GM19025 (cell line): Measurements from ENCODE around the gene VPS16.

ENCODE experiments used
- ATAC-seq: cut with Tn5 transposase; IDR thresholded peaks from one replicate; pipeline ENCODE4 v1.9.1; 2021; ENCODE audit warnings: mild to moderate bottlenecking, low read depth, moderate library complexity; ENCODE audit not compliant: unreplicated experiment

The VPS16 gene

GRCh38 chr20:2867081-2867864 is 26.7 kb downstream of the VPS16 start:
- no peak for ATAC-seq

- ATAC-seq: no peak
Observed at GRCh38 chr20:2869381-2869780, 28.8 kb downstream of the VPS16 start.

DNA sequence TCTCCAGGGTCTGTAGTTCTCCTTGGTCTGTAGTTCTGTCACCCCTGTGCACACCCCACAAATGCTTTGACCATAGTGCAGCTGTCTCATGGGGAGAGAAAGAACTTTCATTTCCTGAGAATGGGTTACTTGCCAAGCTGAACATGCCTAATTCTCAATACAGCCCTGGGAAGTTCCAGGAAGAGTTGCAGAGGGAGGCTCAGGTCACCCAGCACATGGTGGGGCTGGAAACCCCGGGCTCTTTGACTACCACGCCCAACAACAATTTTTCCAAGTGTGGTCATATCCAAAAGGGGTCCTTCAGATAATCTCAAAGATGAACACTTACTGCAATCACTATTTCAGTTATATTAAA is 30.5 kb downstream of the VPS16 start:
- no peak for ATAC-seq

DNA sequence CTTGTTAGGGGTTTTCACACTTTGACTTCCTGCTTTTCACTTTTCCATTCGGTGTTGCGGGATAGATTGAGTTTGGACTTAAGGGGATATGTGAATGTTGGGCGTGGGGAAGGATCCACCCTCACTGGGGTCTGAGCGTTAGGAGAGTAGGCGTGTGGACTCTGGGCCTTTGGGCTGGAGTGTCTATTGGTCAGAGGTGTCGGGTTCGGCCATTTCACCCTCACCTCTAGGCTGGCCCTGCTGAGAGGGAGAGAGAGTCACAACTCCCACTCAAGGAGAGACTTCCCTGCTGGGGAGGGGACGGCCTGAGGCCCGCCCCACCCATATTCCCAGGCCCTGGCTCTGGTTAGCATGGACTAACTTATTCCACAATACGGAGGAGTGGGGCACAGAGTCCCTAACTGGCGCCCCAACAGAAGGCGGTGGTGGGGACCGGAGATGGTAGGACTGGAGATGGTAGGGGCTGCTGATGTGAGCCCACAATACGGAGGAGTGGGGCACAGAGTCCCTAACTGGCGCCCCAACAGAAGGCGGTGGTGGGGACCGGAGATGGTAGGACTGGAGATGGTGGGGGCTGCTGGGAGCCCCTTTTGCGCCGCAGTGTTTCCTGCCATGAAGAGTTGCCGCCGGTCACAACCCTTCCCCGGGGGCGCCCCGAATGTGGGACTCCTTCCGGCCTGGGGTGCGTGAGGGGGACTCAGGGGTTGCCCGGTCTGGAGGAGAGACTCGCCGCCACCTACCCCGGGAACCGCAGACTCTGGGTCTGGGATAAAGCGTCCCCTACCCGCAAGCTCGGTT is 31.3 kb downstream of the VPS16 start:
- ATAC-seq: no peak

- no peak for ATAC-seq
Observed at GRCh38 chr20:2872459-2873009, 32.0 kb downstream of the VPS16 start.

DNA sequence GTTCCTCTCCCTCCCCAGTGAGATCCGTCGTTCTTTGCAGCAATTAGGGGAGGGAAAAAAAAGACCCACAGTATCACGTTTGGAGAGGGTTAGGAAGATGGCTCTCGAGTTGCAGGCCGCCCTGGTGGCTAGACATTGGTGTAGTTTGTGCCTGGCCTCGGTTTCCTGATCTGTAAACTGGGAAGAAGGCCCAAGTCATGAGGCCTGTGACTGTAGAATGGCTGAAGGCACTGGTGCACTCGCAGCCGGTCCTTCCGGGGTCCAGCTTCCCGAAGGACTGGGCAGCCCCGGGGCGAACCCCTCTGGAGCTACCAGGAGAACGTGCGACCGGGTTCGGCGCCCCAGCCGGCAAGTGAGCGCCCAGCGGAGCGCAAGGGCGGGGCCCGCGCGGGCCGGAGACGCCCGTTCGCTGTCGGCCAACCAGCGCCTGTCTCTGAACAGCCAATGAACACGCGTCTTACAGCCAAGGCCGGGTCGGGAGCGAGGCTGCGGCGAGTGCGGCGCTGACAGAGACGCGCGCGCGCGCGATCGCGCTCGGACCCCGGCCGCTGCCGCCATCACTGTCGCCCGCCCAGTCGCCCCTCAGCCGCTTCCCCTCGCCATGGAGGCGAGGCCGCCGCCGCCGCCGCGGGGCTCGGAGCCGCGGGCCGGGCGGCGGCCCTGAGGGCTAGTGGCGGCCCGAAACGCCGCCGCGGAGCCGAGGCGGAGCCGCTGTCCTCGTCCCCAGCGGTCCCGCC is 32.6 kb downstream of the VPS16 start, which contains the start of gene PTPRA:
PTPRA (plus strand) TSS at position 472 of the 737 bp plus-strand sequence. CDS start 90,797 bp downstream, outside the sequence.
- ATAC-seq: peak; percentile 92

GRCh38 chr20:2873747-2874041 is 33.1 kb downstream of the VPS16 start:
- no peak for ATAC-seq

GRCh38 chr20:2874456-2874855 is 33.9 kb downstream of the VPS16 start:
- ATAC-seq: no peak

- ATAC-seq: no peak
Observed at GRCh38 chr20:2875690-2876203, 35.2 kb downstream of the VPS16 start.

- no peak for ATAC-seq
Observed at GRCh38 chr20:2878515-2878914, 38.0 kb downstream of the VPS16 start.

- no peak for ATAC-seq
Observed at GRCh38 chr20:2879146-2879545, 38.6 kb downstream of the VPS16 start.

DNA sequence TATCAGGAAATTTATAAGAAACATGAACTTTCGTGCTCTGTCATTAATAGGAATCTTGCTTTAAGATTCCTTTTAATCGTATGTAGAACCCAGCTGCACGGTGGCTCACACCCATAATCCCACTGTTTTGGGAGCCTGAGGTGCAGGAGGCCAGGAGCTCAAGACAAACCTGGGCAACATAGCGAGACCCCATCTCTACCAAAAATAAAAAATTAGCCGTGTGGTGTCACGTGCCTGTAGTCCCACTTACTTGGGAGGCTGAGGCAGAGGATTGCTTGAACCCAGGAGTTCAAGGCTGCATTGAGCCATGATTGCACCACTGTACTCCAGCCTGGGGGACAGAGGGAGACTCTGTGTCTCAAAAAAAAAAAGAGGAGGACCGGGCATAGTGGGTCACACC is 40.1 kb downstream of the VPS16 start:
- ATAC-seq: no peak

DNA sequence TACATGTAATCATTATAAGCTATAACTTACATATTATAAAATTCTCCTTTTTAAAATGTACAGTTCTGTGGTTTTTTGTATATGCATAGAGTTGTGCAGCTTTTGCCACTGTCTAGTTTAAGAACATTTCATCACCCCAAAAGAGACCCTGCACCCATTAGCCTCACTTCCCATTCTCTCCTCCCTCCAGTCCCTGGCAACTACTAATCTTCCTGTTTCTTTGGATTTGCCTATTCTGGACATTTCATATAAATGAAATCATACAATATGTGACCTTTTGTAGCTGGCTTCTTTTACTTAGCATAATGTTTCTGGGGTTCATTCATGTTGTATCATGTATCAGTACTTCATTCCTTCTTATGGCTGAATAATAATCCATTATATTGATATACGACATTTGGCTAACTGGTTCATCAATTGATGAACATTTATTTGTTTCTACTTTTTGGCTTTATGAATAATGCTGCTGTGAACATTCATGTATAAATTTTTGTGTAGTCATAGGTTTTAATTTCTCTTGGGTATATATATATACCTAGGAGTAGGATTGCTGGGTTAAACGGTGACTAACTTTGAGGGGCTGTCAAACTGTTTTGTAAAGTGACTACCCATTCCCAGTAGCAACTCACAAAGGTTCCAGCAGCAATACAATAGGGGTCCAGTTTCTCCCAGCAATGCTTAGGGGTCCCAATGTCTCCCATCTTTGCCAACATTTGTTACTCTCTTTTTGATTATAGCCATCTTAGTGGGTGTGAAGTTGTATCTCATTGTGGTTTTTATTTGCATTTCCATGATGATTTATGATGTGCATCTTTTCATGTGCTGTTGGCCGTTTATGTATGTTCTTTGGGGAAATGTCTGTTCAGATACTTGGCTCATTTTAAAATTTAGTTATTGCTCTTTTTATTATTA is 43.4 kb downstream of the VPS16 start:
- no peak for ATAC-seq

GRCh38 chr20:2887715-2888114 is 47.2 kb downstream of the VPS16 start:
- ATAC-seq: no peak

DNA sequence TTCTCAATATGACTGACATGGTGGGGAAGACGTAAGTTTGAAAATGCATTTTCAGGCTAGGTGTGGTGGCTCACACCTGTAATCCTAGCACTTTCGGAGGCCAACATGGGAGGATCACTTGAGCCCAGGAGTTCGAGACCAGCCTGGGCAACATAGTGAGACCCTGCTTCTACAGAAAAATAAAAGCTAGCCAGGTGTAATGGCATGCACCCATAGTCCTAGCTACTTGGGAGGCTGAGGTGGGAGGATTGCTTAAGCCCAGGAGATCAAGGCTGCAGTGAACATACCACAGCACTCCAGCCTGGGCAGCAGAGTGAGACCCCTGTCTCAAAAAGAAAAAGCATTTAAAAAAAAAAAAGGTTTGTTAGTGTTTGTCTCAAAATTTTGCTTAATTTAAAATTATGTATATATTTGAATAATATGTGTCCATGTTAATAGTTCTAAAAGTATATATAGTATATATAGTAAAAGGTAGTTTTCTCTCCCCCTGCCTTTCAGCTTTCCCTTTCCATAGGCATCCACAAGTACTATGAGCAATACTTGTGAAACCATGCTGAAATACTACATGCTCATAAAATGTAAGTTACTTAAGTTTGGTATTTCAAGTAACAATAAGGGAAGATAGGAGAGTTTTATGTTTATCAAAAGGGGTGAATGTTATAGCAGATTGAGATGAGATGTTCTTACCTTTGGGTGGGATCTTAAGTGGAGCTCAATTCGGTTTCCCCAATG is 47.8 kb downstream of the VPS16 start:
- ATAC-seq: no peak

GRCh38 chr20:2889209-2889608 is 48.7 kb downstream of the VPS16 start:
- ATAC-seq: no peak

GRCh38 chr20:2889797-2890196 is 49.3 kb downstream of the VPS16 start:
- no peak for ATAC-seq

GRCh38 chr20:2890742-2891141 is 50.2 kb downstream of the VPS16 start:
- ATAC-seq: no peak

DNA sequence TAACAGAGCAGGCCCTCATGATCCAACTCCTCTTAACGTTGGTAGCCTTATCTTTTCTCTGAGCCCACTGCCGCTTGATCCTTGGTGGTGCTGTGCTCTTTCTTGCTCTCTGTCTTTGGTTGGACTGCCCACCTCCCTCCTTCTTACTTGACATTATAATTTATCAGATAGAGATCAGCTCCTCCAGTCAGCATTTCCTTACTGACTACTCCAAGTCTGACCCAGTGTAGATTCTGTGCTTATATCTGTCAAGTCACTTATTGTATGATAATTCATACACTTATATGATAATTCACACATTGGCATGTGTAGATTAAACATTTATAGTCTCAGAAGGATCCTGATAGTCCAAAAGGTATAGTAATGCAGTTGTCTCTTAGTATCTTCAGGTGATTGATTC is 50.8 kb downstream of the VPS16 start:
- ATAC-seq: no peak
